ENCODE data around the gene UBQLN2.
"Not testable (repeated sequence)": the region's sequence is repeated elsewhere in the genome, so short reads cannot be mapped to it uniquely, and the experiment has no call there.

The UBQLN2 gene

GRCh38 chrX:56563231-56564161 is at the start of gene UBQLN2:
Gene UBQLN2, plus strand, starts transcription at chrX:56563627. Its CDS starts 247 bp downstream, at chrX:56563874.
- DNase-seq, result peak; percentile 84

- DNase-seq, result no peak
Measured at GRCh38 chrX:56519642-56520041, 43.8 kb upstream of the UBQLN2 start.

GRCh38 chrX:56529482-56530007 is 33.9 kb upstream of the UBQLN2 start:
- not testable (repeated sequence) for DNase-seq

- DNase-seq, result no peak
Measured at GRCh38 chrX:56530011-56530410, 33.4 kb upstream of the UBQLN2 start.

- DNase-seq, result no peak
Measured at GRCh38 chrX:56550667-56551066, 12.8 kb upstream of the UBQLN2 start.

- no peak for DNase-seq
Measured at GRCh38 chrX:56554870-56555269, 8.6 kb upstream of the UBQLN2 start.

GRCh38 chrX:56557376-56557929 is 6.0 kb upstream of the UBQLN2 start:
- DNase-seq, result no peak

GRCh38 chrX:56564164-56564885 is 898 bp downstream of the UBQLN2 start:
- peak; percentile 12 for DNase-seq

- no peak for DNase-seq
Measured at GRCh38 chrX:56564921-56565840, 1.8 kb downstream of the UBQLN2 start.

GRCh38 chrX:56569378-56570057 is 6.1 kb downstream of the UBQLN2 start:
- DNase-seq, result no peak

GRCh38 chrX:56572975-56573374 is 9.5 kb downstream of the UBQLN2 start:
- DNase-seq, result no peak

GRCh38 chrX:56574861-56575260 is 11.4 kb downstream of the UBQLN2 start:
- DNase-seq, result no peak

- no peak for DNase-seq
Measured at GRCh38 chrX:56576721-56577120, 13.3 kb downstream of the UBQLN2 start.

- DNase-seq, result no peak
Measured at GRCh38 chrX:56588397-56589188, 25.2 kb downstream of the UBQLN2 start.

- DNase-seq, result not testable (repeated sequence)
Measured at GRCh38 chrX:56591830-56592229, 28.4 kb downstream of the UBQLN2 start.

- no peak for DNase-seq
Measured at GRCh38 chrX:56600141-56600540, 36.7 kb downstream of the UBQLN2 start.

GRCh38 chrX:56600987-56601386 is 37.6 kb downstream of the UBQLN2 start:
- DNase-seq, result no peak

GRCh38 chrX:56615282-56615681 is 51.9 kb downstream of the UBQLN2 start:
- DNase-seq, result no peak

All from CD4-positive, alpha-beta T cell treated with Interleukin-12 subunit alpha and Interleukin-12 subunit beta, for 1 hour (primary cell).